GM04503 (cell line): ENCODE measurements around the gene COX4I2.
"Not testable (repeated sequence)": the region's sequence is repeated elsewhere in the genome, so short reads cannot be mapped to it uniquely, and the experiment has no call there.

ENCODE experiments used
- DNase-seq: peaks from one replicate; pipeline ENCODE4 v3.0.0-alpha.2; 2012; ENCODE audit warnings: low read depth

The COX4I2 gene

GRCh38 chr20:31607640-31608250, 30.0 kb upstream of the COX4I2 start:
- no peak for DNase-seq

- DNase-seq, result no peak
These were observed 29.3 kb upstream of the COX4I2 start for GRCh38 chr20:31608251-31608945.

GRCh38 chr20:31612271-31612640, 25.5 kb upstream of the COX4I2 start:
- not testable (repeated sequence) for DNase-seq

GRCh38 chr20:31615416-31615815, 22.3 kb upstream of the COX4I2 start:
- no peak for DNase-seq

GRCh38 chr20:31617432-31618104, 20.1 kb upstream of the COX4I2 start:
- no peak for DNase-seq

GRCh38 chr20:31620246-31620645, 17.5 kb upstream of the COX4I2 start:
- DNase-seq, result no peak

- not testable (repeated sequence) for DNase-seq
These were observed 14.6 kb upstream of the COX4I2 start for GRCh38 chr20:31623123-31623505.

- DNase-seq, result not testable (repeated sequence)
These were observed 11.2 kb upstream of the COX4I2 start for GRCh38 chr20:31626534-31626933.

- not testable (repeated sequence) for DNase-seq
These were observed 9.7 kb upstream of the COX4I2 start for GRCh38 chr20:31628057-31628456.

GRCh38 chr20:31630187-31630790, 7.4 kb upstream of the COX4I2 start:
- DNase-seq, result no peak

- no peak for DNase-seq
These were observed 5.0 kb upstream of the COX4I2 start for GRCh38 chr20:31632548-31633338.

- no peak for DNase-seq
These were observed 4.3 kb upstream of the COX4I2 start for GRCh38 chr20:31633339-31633914.

- DNase-seq, result no peak
These were observed 605 bp downstream of the COX4I2 start for GRCh38 chr20:31638317-31638716.

- DNase-seq, result no peak
These were observed 1.1 kb downstream of the COX4I2 start for GRCh38 chr20:31638816-31639215.

- no peak for DNase-seq
These were observed 2.5 kb downstream of the COX4I2 start for GRCh38 chr20:31640259-31640658.

GRCh38 chr20:31641391-31641790, 3.7 kb downstream of the COX4I2 start:
- no peak for DNase-seq

GRCh38 chr20:31642837-31643236, 5.1 kb downstream of the COX4I2 start:
- DNase-seq, result no peak

- no peak for DNase-seq
These were observed 5.8 kb downstream of the COX4I2 start for GRCh38 chr20:31643522-31643921.

- DNase-seq, result no peak
These were observed 7.0 kb downstream of the COX4I2 start for GRCh38 chr20:31644701-31645100.

- not testable (repeated sequence) for DNase-seq
These were observed 10.4 kb downstream of the COX4I2 start for GRCh38 chr20:31648104-31648503.

- peak; percentile 47 for DNase-seq
These were observed 15.2 kb downstream of the COX4I2 start for GRCh38 chr20:31652917-31653396.

GRCh38 chr20:31653561-31653960, 15.8 kb downstream of the COX4I2 start:
- DNase-seq, result no peak
